SHP77 (cell line): ENCODE results near the gene CHRNB2.
A peak's percentile ranks its signal among the peaks of the same experiment; 100 is the strongest.

ENCODE experiments used
- DNase-seq, 2 experiments: peaks; one replicate each; lab custom pipeline; 2025; lab: John Stamatoyannopoulos, UW

Gene CHRNB2

GRCh38 chr1:154553056-154554030, 14.2 kb upstream of the CHRNB2 start:
- no peak for DNase-seq

GRCh38 chr1:154556422-154556821, 11.2 kb upstream of the CHRNB2 start:
- no peak for DNase-seq

- no peak for DNase-seq
Observed at GRCh38 chr1:154557248-154557938, 10.2 kb upstream of the CHRNB2 start.

GRCh38 chr1:154557939-154558719, 9.4 kb upstream of the CHRNB2 start, which contains the start of gene UBE2Q1:
UBE2Q1 (minus strand) TSS chr1:154558662; CDS start chr1:154558553, 109 bp downstream.
- DNase-seq: no peak

DNA sequence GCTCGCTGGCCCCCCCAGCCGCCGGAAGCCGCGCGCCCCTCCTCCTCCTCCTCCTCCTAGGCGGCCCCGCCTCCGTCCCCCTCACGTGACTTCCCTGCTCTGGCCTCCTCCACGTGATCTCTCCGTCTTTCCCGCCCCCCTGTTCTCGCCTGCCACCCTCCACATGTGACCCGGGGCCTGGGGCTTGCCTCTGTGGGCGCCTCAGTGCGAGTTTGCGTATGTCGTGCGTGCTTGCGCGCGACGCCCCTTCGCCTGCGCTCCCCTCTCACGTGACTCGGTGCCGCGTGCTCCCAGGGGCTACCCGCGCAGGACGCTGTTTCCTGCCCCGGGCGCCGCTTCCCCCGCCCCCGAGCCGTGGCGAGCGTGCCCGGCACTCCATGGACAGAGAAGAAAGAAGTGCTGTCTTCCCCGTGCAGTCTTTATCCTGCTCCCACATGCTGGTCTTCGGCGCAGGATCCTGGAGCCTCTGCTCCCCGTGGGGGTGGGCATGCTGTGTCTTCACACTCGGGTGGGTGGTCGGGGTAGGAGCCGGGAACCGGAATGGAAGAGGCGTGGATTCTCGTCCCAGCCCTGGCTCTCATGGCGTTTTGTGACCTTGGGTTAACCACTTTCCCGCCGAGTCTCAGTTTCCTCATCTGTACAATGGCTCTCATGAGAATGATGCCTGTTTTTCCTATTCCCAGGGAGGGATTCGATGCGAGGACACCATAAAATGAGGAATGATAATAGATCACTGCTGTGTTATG, 8.7 kb upstream of the CHRNB2 start:
- DNase-seq: peak; percentile 100

DNA sequence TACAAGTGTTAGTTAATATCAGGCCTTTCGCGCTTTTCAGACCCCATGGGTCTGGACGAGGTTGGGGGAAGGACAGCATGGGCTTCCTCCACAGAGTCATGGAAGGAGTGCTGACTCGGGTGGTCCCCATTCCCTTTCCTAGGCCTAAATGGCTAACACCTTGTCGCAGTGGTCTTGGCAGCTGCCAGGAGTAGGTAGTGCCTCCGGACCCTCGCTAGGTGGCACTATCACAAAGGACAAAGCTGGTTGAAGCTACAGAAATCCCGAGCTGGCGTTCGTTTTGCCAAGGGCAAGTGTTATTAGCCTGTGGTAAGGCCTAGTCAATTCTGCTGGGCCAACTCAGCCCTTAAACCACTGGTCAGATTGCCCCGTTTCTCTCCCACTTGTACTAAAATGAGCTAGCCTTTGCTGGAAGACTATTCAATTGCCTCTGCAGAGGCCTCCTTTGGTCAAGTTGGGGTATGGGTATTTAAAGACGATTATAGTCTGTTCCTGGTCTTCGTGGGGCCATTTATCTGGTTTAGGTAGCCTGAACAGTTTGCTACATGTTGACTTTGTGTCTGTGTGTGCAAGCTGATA, 8.0 kb upstream of the CHRNB2 start:
- DNase-seq: peak; percentile 97 to 98

DNA sequence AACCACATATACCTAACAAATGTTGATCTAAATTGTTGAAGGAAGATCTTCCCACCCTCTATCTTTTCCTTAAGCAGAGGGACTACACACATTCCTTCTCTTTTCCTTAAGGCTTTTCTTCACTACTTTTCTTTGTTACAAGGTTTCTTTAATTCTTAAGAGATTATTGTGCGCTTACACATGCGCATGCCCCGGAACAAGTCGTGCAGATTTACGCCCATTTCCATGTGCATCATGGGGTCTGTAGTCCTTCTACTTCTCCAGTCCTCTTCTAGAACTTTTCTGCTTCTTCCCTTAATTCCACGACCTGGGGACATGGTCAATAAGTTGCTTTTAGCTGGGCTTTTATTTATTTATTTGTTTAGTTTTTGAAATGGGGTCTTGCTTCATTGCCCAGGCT, 1.7 kb upstream of the CHRNB2 start:
- DNase-seq: no peak

DNA sequence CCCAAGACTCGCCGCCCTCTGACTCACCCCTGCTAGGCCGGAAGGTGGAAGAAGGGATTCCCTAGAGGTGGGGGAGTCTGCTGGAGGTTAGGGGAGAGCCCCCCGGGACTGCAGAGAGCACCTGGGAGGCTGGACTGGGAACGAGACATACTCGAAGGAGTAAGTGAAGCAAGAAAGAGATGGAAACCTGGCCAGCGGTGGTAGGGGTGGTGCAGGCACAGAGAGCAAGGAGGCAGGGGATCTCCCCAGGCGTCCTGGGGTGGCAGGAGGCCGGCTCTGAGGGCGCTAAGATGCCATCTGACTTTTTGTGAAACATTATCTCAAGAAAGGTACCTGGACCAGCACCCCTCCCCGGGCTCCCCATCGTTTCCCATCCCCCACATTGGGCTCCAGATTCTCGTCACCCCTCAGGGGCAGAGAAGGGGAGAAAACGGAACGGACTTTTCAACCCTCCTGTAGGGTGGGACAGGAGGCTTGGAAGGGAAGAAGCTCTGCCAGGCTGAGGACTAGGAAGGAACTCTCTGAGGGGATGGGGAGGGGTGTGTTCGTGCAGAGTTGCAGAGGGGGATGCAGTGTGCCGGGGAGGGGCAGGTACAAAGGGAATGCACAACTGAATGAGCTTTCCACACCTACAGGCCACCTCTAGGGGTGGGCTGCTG, 708 bp downstream of the CHRNB2 start:
- no peak for DNase-seq

DNA sequence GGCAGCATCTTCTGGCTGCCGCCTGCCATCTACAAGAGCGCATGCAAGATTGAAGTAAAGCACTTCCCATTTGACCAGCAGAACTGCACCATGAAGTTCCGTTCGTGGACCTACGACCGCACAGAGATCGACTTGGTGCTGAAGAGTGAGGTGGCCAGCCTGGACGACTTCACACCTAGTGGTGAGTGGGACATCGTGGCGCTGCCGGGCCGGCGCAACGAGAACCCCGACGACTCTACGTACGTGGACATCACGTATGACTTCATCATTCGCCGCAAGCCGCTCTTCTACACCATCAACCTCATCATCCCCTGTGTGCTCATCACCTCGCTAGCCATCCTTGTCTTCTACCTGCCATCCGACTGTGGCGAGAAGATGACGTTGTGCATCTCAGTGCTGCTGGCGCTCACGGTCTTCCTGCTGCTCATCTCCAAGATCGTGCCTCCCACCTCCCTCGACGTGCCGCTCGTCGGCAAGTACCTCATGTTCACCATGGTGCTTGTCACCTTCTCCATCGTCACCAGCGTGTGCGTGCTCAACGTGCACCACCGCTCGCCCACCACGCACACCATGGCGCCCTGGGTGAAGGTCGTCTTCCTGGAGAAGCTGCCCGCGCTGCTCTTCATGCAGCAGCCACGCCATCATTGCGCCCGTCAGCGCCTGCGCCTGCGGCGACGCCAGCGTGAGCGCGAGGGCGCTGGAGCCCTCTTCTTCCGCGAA, 3.8 kb downstream of the CHRNB2 start:
- DNase-seq: no peak

GRCh38 chr1:154571964-154572288, 4.3 kb downstream of the CHRNB2 start:
- no peak for DNase-seq

- no peak for DNase-seq
Observed at GRCh38 chr1:154572468-154573167, 5.0 kb downstream of the CHRNB2 start.

DNA sequence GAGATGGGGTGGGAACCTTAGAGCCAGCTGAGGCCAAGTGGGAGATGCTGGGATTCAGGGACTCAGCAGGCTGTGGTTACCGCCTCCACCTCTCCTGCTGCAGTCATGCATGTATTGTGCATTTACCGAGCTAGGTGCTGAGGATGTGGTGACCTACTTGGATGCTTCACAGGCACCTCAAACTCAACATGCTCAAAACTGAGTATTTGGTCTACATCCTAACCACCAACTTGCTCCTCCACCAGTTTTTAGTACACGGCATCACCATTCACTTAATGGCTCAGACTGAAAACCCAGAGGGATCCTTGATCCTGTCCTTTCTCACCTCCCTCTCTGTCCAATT, 5.6 kb downstream of the CHRNB2 start:
- no peak for DNase-seq

GRCh38 chr1:154574716-154575115, 7.1 kb downstream of the CHRNB2 start:
- DNase-seq: peak; percentile 52 to 69

DNA sequence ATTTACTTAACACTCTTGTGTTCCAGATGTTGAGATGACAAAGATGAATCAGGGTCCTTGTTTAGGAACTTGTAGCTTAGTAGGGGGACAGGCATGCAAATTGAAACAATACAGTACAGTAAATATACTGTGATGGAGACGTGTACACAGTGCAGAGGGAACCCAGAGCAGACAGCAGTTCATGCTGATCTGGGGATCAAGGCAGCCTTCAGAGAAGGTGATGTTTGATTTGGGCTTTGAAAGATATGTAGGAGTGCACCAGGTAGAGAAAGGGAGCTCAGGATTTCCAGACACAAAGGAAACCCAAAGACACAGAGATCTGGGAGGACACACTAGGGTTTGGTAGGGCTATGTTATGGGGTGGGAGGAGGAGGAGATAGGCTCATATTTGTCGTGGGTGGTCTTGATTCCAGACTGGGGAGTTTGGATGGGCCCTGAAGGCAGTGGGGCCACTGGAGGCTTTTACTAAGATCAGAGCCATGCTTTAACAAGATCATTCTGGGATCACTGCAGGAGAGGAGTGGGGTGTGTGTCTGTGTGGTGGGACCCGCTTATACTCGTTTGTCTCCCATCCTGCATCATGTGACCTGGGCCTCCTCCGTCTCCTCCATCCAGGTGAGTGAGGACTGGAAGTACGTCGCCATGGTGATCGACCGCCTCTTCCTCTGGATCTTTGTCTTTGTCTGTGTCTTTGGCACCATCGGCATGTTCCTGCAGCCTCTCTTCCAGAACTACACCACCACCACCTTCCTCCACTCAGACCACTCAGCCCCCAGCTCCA, 7.8 kb downstream of the CHRNB2 start:
- DNase-seq: no peak

DNA sequence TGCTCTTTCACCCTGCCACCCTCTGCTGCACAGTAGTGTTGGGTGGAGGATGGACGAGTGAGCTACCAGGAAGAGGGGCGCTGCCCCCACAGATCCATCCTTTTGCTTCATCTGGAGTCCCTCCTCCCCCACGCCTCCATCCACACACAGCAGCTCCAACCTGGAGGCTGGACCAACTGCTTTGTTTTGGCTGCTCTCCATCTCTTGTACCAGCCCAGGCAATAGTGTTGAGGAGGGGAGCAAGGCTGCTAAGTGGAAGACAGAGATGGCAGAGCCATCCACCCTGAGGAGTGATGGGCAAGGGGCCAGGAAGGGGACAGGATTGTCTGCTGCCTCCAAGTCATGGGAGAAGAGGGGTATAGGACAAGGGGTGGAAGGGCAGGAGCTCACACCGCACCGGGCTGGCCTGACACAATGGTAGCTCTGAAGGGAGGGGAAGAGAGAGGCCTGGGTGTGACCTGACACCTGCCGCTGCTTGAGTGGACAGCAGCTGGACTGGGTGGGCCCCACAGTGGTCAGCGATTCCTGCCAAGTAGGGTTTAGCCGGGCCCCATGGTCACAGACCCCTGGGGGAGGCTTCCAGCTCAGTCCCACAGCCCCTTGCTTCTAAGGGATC, 8.5 kb downstream of the CHRNB2 start:
- DNase-seq: no peak

- no peak for DNase-seq
Observed at GRCh38 chr1:154577346-154578057, 9.9 kb downstream of the CHRNB2 start.

DNA sequence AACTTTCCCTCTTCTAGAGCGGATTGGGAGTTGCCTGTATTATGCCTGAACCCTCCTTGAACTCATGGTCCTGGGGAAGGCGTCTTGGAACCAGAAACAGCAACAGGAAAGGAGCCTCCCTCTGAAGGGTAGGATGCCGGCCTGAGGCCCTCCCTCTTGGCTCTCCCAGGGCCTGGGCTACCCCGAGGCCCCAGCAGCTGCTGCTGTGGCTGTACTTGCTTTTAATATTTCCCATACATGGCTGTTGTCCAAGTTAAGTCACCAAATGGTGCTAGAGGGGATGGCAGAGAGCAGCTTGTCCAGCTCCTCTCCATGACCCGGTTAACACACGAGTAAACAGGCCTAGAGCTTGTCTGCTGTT, 10.5 kb downstream of the CHRNB2 start:
- no peak for DNase-seq

- DNase-seq: no peak
Observed at GRCh38 chr1:154579374-154579773, 11.8 kb downstream of the CHRNB2 start.
